Stimulated activated CD8-positive, alpha-beta memory T cell treated with anti-CD3 and anti-CD28 coated beads, Interleukin-4, amount 100 ng/mL, for 1 hour (primary cell): ENCODE data around the gene MACO1.
A peak's percentile ranks its signal among the peaks of the same experiment; 100 is the strongest.

Source experiments
- DNase-seq, 2 donors: peaks; one replicate each; pipeline ENCODE4 v3.0.0-alpha.2; 2020; ENCODE audit warnings: low read depth in 2 of 2, low spot score in 1 of 2

The MACO1 gene

DNA sequence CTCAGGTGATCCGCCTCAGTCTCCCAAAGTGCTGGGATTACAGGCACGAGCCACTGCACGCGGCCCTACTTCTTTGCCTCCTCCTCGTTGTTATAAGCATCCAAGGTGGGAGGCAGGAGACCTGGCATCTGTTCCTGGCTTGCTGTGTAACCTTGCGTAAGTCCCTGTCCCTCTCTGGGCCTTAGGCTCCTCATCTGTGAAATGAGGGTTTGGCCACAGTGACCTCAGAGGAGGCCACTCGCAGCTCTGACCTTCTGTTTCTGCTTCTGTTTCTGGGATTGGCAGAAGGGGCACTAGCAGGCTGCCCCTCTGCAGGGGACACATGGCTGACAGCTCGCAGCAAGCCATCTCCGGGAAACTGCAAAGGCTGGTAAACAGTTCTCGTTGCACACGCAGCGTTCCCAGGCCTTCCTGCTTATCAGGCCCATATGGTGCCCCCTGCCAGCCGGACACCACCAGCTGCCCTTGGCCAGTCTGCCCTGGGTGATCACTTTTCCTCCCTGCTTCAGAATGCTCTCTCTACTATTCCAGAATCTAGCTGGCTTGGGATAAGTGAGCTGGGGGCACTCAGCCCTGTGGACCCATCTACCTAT is 110.1 kb downstream of the MACO1 start:
- no peak for DNase-seq

DNA sequence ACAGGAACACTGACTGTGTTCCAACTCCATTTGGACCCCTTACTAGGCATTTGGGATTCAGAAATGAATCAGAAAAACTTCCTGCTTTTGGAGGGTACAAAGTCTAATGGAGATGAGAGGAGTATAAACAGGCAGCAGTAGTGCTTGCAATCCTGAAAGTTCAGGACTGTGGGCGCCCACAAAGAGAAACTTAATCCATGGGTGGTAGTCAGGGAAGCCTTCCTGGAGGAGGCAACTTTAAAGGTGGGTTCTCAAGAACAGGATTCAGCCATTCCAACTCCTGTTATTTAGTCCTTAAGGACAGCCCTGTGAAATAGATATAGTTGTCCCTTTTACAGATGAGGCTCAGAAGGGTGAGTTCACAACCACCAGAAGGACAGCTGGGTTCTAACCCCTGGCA is 110.7 kb downstream of the MACO1 start:
- DNase-seq: no peak

DNA sequence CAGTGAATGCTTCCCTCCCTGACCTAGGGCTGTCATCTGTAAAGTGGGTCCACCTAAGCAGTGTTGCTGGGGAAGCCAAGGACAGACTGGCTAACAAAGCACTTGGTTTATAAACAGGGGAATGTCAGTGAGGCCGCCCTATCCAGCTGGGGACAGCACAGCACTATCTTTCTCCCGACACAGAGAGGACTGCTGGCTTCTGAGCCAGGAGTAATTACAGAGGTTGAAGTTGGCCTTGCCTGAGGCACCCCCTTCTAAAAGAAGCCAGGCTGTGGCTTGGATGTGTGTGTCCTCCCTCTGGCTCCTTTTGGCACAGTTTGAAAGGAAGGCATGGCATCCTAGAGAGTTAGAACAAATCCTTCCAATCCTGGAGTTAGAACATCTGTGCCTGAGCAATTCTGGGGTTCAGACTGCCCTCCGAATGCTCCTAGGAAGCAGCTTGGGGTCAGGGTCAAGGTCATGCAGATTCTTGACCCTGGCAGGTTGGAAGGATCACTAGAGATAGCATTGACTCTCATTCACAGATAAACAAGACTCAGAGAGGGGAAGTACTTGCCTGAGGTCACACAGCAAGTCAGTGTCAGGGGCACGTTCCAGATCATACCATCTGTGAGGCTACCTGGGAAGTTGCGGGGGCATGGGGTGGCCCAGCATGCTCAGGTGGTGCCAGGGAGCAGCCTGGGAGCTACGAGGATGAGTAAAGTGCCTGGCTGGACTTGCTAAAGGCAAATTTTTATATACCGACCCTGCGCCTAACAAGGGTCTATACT is 111.4 kb downstream of the MACO1 start:
- no peak for DNase-seq

DNA sequence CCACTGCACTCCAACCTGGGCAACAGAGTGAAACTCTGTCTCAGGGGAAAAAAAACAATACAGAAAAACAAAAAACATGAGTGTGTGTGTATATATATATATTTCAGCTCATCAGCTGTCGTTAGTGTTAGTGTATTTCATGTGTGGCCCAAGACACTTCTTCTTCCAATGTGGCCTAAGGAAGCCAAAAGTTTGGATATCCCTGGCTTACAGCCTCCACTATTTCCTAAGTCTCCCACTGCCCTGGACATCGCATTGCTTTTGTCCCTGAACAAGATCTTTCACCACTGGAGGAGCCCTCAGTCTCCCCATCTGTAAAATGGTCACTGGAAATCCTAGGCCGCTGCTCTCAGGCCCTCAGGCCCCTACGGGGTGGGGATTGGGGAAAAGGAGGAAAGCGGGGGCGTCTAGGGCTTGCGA is 112.3 kb downstream of the MACO1 start:
- no peak for DNase-seq

DNA sequence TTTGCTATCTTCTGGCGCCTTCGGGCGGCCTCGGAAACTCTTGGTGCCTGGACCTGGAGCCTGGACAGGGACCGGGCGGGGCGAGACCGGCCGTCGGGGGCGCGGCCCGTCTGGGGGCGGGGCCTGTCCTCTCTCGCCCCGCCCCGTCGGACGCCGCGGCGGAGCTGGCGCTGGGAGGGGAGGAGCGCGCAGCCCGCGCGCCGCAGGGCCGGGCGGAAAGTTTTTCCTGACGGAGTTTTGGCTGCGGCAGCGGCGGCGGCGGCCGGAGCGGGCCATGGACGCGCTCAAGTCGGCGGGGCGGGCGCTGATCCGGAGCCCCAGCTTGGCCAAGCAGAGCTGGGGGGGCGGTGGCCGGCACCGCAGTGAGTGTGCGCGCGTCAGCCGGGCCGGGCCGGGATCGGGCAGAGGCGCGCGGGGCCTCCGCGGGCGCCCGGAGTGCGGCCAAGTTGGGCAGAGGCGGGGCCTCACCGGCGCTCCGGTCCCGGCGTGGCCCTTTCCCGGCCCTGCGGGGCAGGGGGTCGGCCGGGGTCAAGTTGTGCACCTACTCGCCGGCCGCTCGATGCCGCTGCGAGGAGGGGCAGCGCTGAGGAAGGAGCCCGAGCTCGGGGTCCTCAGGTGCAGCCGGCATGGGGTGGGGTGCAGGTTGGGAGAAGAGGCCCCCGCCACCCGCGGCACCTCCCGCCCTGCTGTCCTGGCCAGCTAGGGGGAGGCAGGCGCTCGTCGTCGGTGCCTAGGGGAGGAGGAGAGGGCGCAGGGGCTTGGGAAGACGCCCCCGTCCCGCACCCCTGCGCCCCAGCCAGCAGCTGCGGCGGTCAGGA is 112.9 kb downstream of the MACO1 start, which contains the start of gene LDLRAP1:
Gene LDLRAP1, plus strand, starts transcription at position 182 of the 818 bp plus-strand sequence. Its CDS starts 93 bp downstream, at position 275.
- peak; percentile 20 to 29 for DNase-seq

DNA sequence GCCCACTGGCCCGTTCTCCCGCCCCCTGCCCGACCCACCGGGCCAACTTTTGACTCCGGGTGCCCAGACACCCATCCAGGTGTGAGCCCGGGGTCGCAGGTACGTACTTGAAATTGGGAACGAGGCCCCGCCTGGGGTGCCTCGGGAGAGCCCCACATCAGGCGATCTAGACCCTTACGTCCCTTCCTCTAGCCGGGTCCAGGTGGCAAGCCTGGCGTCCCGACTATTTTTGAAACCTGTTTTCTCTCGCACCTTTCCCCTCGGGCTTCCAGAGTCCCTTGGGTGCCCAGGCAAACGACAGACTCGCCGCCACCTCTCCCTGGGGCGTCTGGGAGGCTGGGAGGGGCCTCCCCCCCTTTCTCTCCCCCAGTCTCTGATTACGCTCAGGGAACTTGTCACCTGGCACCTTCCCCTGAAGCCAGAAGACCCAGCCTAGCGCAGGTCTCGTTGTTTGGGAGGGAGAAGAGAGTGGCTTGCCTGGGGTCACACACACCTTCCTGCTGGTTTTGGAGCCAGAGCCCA is 113.6 kb downstream of the MACO1 start:
- DNase-seq: no peak

DNA sequence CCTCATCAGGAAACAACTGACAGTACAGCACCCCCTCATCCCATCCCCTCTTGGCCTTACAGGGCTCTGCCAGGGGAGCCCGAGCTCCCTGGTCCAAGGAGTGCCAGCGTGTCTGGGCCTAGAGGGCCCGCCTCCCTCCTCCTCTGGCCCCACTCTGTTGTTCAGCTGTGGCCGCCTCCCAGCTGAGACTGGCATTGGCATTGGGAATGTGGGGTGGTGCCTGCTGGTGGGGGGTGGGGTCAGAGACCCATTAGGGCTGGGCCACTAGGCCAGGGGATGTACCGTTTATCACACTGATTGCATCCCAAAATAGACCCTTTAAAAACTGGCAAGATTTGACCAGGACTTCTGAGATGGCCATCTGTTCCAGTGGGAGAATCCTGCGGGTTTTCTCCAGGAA is 114.1 kb downstream of the MACO1 start:
- DNase-seq: no peak

DNA sequence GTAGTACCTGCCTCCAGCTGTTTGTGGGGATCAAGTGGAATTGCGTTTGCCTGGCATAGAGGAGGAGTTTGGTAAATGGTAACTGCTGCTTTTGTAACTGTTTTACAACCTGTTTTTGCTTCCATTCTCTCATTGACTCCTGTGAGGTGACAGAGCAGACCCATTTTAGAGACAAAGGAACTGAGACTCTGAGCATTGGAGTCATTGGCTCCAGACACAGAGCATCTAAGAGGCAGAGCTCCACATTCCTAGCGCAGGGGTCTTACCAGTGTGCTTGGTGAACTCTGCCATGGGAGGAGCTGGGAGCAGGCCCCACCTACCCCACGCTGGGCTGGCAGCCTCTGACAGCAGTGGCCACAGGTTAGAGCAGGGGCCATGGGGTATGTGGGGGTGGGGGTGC is 115.1 kb downstream of the MACO1 start:
- no peak for DNase-seq

DNA sequence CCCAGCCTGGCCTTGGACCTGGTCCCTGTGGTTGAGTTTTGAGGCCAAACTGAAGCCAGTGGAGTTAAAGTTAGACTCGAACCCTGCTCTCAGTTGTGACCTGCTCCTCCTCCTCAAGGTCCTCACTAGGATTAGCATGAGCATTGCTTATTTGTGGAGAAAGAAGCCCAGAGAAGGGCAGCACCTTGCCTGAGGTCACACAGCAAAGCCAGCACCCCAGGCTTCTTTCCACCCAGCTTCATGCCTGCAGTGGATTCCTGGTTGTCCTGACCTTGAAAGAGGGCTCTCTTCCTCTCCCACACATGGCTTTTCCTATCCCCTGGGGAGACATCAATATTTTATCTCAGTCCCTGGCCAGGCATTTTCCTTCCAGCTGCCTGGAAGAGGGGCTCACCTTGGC is 115.5 kb downstream of the MACO1 start:
- no peak for DNase-seq

DNA sequence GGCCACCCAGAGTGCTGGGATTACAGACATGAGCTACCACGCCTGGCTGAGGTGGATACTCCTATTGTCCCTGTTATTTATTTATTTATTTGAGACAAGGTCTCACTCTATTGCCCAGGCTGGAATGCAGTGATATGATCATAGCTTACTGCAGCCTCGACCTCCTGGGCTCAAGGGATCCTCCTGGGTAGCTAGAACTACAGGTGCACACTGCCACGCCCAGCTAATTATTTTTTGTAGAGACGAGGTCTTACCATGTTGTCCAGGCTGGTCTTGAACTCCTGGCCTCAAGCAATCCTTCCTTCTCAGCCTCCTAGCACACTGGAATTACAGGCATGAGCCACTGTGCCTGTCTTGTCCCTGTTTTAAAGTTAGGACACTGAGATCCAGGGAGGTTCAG is 117.9 kb downstream of the MACO1 start:
- no peak for DNase-seq

DNA sequence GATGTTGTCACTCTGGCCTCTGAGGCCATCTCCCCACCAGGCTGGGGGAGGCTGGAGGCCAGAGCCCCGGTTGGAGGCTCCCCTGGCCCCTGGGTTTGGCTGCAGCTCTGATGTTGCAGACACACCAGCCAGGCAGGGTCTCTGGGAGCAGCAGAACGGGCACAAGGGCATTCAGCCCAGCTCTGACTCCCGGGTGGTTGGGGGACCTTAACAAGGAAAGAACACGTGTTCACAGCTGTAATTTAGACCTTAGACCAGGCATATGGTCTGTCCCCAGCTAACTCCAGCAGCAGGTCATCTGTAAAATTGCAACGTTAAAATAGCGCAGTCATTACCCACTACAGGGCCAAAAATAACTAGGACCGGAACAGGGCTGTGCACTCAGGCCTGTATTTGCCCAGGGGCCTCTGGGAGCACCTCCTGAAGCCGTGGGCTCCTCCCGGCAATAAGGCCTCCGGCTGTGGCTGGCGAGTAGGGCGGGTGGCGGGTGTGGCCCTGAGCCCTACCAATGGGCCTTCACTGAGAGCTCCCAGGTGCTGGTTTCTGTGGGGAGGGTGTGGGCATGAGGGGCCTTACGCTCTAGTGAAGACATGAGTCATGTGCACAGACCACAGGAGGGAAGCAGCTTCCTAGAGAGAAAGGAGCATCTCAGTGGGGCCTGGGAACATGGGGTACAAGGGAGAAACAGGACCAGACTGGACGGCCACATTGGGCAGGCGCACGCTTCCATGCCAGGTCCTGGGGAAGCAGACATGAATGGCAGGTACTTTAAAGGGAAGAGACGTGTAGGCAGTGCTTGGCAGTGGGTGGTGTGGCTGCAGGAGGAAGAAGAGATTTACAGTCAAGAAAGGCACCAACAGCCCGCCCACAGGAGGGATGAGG is 118.8 kb downstream of the MACO1 start:
- peak in 1 of 2 donors; percentile 54 for DNase-seq
